SU-DHL-6 (cell line): ENCODE measurements around the gene SLC41A3.

ENCODE experiments used
- CTCF ChIP-seq: fragments of 200-600 bp; sonication (generic); IDR thresholded peaks from one replicate; pipeline ENCODE4 v1.5.1; 2017; ENCODE audit warnings: antibody characterized with exemption, mild to moderate bottlenecking, low read length, moderate library complexity; ENCODE audit not compliant: insufficient read depth, poor library complexity, severe bottlenecking
- EZH2phosphoT487 ChIP-seq: fragments of 200-600 bp; sonication (generic), shearing (Covaris generic); conservative IDR thresholded peaks from 2 replicates; pipeline ENCODE4 v1.6.1; 2018; ENCODE audit warnings: mild to moderate bottlenecking, antibody characterized with exemption, low read length, moderate library complexity, mixed read lengths

DNA sequence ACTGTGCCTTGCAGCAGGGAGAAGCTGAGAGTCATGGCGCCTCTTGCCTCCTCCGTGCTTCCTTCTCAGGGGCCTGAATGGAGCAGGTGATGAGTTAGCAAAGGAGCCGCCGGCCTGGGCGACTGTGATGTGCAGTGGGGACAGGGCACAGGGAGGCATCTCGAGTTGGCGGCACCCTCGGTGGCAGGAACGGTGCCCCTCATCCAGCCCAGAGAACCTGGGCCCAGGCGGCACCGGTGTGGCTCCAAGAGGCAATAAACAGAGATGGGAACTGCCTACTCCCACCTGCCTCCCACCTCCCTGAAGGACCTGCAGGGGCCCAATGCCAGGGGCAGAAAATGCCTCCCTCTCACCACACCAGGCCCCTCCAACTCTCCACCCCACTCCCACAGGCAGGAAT lies 6.2 kb downstream of the SLC41A3 start:
- TF ChIP-seq CTCF, result no peak
- TF ChIP-seq EZH2phosphoT487, result no peak
